Fibroblast of upper back skin (primary cell): Measurements from ENCODE around the gene BYSL.

Experiments
- DNase-seq: peaks from one replicate; pipeline ENCODE4 v3.0.0-alpha.2; 2013

BYSL gene, protein sequence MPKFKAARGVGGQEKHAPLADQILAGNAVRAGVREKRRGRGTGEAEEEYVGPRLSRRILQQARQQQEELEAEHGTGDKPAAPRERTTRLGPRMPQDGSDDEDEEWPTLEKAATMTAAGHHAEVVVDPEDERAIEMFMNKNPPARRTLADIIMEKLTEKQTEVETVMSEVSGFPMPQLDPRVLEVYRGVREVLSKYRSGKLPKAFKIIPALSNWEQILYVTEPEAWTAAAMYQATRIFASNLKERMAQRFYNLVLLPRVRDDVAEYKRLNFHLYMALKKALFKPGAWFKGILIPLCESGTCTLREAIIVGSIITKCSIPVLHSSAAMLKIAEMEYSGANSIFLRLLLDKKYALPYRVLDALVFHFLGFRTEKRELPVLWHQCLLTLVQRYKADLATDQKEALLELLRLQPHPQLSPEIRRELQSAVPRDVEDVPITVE

DNA sequence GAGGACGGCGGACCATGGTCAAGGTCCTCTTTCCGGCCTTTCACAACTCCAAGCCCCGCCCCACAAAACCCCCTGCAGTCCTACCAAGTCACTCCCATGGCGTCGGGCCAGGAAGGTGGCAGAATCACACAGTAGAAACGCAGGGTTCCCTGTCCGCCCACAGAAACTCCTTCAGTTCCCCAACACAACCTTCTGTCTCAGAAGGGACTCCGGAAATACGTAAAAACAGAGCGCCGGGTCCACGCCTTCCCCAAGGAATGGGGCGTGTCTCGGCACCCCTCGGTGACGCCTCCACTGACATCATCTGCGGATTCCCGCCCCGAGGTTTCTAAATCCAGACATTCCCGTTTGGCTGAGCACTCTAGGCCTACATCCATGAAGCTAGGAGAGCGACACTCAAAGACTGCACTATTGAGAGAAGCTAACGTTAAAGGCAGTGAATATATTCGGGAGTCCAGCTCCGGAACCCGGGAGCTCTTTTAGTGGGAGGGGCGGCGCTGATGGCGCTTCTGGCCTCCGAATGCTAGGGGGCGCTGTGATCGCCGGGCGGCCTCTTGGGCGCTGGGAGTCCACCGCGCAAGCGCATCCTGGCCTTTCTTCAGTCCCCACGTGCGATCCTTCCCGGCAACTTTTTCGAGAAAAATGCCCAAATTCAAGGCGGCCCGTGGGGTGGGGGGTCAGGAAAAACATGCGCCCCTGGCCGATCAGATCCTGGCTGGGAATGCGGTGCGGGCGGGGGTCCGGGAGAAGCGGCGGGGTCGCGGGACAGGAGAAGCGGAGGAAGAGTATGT, at the start of gene BYSL, which contains the start of gene MED20:
BYSL (plus strand) TSS at position 579 of the 791 bp plus-strand sequence; CDS start at position 643, 64 bp downstream.
MED20 (minus strand) TSS at position 219 of the 791 bp plus-strand sequence; CDS start at position 98, 121 bp downstream.
- DNase-seq: peak; percentile 93

DNA sequence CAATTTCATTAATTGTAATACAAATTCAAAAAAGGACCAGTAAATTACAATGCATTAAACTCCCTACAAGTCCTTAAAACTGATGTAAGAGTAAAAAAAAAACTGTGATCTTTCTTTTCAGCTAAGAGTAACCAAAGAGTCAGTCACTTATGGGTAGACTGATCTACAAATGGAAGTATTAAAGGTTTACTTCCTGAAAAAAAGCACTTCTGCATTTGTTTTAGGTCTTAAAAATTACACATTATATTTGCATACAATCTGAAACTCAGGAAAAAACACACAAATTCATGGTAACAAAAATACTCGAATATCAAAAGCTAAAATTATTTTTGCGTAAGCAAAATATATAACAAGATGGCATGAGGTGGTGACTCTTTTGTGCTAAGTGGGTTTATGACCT, 49.6 kb upstream of the BYSL start:
- DNase-seq: no peak

- DNase-seq: no peak
Measured at GRCh38 chr6:41872147-41872546, 49.2 kb upstream of the BYSL start.

DNA sequence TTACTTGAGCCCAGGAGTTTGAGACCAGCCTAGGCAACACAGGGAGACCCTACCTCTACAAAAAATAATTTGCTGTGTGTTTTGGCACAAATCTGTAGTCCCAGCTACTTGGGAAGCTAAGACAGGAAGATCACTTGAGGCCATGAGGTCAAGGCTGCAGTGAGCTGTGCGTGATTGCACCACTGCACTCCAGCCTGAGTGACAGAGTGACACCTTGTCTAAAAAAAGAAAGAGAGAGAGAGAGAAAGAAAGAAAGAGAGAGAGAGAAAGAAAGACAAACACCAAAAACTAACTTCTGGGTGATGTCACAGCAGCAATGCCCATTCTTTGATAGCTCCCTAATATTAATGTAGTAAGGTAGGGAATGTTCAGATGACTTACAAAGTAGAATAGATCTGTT, 46.6 kb upstream of the BYSL start:
- DNase-seq: no peak

GRCh38 chr6:41877051-41877680, 44.1 kb upstream of the BYSL start:
- DNase-seq: no peak

- peak; percentile 64 for DNase-seq
Measured at GRCh38 chr6:41878246-41878645, 43.1 kb upstream of the BYSL start.

DNA sequence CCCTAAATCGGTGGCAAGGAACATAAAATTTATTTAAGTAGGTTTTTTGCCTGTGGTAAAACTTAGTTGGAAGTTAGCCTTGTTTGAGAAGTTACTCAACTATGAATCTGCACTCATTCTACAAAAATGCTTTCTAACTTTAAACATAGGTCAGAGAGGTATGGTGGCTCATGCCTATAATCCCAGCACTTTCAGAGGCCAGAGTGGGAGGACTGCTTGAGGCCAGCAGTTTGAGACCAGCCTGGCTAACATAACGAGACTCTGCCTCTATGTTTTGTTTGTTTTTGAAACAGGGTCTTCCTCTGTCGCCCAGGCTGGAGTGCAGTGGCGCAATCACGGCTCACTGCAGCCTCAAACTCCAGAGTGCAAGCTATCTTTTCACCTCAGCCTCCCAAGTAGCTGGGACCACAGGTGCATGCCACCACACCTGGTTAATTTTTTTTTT, 42.3 kb upstream of the BYSL start:
- peak; percentile 53 for DNase-seq

DNA sequence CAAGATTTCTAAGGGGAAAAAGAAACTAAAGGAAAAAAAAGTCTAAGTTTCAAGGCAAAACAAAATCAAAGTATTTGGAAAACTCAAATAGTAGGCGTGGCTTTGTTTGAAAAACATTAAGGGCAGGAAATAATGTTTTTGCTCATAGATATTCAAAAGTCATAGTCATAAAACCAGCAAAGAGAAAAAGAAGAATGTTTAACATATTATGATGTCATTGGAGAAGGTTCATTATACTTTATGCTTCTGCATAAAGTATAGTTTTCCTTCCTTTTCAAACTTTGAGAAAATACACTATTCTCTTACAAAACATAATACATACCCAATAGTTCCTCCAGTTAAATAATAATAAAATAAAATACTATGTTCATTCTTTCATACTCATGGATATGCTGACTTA, 39.8 kb upstream of the BYSL start:
- DNase-seq: no peak

DNA sequence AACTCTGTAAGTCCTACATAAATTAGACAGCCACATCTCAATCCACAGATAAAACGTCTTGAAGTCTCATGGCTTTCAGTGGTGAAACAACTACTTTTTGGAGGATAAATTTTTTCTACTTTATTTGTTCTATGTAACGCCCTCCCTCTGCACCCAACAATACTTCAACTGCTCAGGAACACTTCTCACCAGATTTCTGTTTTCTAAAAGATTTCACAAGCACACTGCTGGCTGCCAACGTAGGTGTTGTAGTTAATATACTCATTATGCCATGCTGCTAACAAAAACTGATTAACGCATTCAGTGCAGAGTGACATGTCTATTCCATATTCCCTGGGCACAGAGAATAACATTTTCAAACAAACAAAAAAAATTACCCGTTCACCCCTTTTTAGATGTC, 36.3 kb upstream of the BYSL start:
- DNase-seq: no peak

- DNase-seq: no peak
Measured at GRCh38 chr6:41885930-41886329, 35.4 kb upstream of the BYSL start.

DNA sequence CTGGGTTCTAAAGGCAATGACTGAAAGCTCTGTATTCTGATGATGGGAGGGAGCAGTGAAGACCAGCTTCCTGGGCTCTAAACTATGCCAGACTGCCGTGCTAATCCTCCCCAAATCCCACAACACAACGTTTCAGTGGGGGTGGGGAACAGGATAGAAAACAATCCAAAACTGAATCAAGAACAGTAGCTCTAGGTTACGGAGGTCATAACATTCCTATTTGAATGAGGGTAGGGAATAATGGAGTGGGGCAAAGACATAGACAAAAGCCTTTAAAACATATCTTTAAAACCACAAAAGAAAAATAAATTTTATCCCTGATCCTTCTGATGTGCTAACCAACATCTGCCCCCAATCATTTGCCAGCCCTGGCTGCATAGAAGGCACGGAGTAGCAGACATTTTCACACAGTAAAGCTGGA, 34.0 kb upstream of the BYSL start:
- DNase-seq: peak; percentile 25

DNA sequence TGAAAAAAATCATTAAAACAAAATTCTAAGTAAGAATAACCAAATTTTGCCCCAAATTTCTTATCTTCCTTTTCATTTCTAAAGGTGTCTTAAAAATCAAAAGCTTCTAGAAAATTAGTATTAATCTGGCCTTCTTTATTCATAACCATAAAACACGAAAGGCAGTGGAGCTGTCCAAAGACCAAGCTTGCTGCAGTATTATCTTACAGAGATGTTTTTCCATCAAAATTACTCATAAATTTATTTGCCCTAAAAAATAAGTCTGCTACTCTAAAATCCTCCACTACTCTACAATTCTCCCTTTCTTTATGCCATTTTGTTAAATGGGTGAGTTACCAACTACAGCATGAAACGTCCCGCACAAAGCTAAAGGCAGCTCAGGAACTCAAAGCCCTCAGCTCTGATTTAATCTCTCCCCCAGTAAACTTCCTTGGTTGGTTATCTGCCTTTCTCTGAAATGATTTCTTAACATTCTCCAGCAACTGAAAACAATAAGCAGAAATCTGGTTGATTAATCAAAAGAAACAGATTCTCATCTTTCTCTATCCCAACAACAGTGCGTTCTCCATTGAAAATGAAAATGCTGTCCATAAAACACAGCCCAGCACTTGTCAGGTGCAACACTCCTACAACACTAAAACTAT, 28.3 kb upstream of the BYSL start:
- no peak for DNase-seq

DNA sequence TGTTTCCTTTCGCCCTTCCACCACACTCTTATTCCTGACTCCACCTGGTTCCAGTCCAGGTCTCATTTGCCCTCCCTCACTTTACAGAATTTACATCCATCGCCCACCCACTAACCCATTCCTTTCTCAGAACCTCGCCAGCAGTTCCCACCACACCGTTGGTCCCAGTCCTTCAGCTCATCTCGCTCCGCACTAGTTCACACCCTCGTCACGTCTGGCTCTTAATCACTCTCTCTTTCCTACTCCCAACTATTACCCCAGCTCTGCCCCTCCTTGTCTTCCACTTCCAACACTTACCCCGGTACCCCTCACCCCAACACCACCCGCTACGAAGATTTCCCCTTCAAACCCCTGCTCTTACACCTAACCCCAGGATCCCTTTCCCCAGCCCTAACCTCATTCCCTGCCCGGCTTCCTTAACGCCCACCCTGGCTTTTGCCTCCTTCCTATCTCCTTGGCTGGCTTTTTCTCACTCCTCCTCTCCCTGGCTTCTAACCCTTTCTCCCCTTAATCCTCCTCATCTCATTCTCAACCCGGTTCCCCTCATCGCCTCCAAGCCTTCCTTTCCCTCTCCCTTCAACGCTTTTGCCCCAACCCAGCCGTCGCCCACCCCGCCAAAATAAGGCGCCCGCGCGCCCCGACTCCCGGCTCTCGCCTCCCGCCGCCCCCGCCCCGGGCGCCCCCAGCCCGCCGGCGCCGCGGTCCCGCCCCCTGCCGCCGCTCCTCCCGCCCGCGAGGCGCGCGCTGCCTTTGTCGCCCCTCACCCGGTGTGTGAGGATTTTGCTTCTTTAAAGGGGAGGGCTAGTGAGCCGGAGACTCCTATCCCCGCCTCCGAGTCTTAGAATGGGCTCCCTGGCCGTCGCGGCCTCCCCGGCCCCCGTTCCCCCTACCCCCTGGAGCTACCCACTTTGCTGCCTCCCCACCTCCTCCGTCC, 26.7 kb upstream of the BYSL start:
- DNase-seq: no peak

GRCh38 chr6:41895300-41896233, 25.7 kb upstream of the BYSL start, which contains the start of gene USP49:
Gene USP49, minus strand, starts transcription at chr6:41895375. Its CDS starts 88,392 bp downstream, at chr6:41806983.
- peak; percentile 73 for DNase-seq

GRCh38 chr6:41896281-41896680, 25.0 kb upstream of the BYSL start:
- DNase-seq: no peak

DNA sequence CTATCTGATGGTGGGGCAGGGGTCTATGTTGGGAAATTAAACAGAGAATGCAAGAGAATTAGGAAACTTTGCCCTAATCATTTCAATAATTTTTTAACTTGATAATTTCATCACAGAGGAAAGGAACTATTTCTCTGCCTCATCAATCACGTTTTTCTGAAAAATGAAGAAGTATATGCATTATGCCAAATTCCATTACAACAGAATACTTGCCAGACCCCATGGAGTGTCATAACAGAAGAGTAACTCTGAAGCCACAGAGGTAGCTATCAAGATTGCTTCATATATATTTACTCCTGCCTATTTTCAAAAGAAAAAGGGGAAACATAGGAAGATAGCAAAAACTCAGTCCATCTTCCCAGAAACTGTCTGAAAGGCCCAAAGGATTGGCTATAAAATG, 20.4 kb upstream of the BYSL start:
- no peak for DNase-seq

DNA sequence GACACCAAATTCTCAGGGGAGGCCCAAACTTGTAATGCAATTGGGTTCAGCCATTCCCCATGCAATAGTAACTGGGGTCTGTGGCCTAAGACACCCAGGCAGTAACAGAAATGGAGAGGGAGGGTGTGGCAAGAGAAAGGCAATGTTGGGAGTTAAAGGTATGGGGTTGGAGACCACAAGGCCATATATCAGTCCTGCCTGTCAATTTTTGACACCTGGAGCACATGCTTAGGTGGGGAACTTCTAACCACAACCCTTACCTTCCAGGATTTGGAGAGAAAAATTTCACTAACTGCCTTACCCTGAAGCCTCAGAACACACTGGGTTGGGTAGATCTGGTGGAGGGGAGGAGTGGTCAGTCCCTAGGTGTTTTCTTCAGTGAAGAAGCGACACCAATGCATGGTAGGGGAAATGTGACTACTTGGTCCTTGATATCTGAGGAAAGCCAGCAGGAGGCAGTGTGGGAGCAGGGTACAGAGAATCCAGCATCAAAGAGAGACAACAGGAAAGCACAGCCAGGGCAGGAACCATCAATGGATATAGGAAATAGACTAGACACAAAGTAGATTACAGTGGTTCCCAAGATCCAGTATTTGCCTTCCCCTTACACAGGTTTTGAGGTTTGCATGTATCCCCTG, 19.3 kb upstream of the BYSL start:
- no peak for DNase-seq

- DNase-seq: no peak
Measured at GRCh38 chr6:41909727-41910126, 11.6 kb upstream of the BYSL start.

DNA sequence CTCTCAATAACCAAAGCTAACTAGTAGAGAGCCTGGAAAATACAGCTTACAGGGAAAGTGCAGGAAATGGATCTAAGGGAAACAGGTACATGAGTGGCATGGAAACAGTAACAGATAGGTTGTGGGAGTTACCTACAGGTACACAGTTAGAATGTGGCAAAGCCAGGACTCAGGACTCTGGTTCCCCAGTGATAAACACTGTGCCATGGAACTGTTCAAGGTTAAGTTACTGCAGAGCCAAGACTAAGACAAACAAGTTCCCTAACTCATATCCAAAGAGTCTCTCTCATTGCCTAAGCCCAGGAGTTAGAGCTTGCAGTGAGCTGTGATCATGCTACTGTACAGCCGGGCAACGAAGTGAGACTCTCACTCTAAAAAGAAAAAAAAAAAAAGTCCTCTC, 7.0 kb upstream of the BYSL start:
- DNase-seq: no peak
